Lower leg skin (tissue), 3 donors: Measurements from ENCODE around the gene ERBB2.

Source experiments
- POLR2A ChIP-seq, 2 donors: fragments of 450-650 bp; IDR thresholded peaks; one replicate each; pipeline ENCODE4 v1.6.1; 2016 to 2017; ENCODE audit warnings: antibody characterized with exemption in 2 of 2, mild to moderate bottlenecking in 1 of 2, moderate library complexity in 1 of 2
- TF ChIP-seq, protein P1 (sequence below), 3 donors: fragments of 450-650 bp; IDR thresholded peaks; one replicate each; pipeline ENCODE4 v1.5.1; 2016; ENCODE audit warnings: antibody characterized with exemption in 3 of 3, mild to moderate bottlenecking in 3 of 3, moderate library complexity in 2 of 3

DNA sequence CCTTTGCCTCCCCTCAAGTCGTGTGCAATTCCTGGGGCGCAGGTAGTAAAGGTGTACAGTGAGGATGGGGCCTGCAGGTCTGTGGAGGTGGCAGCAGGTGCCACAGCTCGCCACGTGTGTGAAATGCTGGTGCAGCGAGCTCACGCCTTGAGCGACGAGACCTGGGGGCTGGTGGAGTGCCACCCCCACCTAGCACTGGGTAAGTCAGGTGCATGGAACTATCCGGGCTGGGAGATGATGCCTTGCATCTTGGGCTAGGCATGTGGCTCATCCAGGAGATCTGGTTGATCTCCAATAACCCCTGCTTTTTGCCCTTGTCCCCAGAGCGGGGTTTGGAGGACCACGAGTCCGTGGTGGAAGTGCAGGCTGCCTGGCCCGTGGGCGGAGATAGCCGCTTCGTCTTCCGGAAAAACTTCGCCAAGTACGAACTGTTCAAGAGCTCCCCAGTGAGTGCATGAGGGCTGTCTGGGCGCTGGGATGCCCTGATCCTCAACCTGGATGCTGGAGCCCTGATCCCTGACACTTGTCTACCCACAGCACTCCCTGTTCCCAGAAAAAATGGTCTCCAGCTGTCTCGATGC is 43.1 kb downstream of the ERBB2 start:
- no peak for TF ChIP-seq POLR2A (IDR thresholded peaks at IDR 0.05)
- TF ChIP-seq, protein P1, sequence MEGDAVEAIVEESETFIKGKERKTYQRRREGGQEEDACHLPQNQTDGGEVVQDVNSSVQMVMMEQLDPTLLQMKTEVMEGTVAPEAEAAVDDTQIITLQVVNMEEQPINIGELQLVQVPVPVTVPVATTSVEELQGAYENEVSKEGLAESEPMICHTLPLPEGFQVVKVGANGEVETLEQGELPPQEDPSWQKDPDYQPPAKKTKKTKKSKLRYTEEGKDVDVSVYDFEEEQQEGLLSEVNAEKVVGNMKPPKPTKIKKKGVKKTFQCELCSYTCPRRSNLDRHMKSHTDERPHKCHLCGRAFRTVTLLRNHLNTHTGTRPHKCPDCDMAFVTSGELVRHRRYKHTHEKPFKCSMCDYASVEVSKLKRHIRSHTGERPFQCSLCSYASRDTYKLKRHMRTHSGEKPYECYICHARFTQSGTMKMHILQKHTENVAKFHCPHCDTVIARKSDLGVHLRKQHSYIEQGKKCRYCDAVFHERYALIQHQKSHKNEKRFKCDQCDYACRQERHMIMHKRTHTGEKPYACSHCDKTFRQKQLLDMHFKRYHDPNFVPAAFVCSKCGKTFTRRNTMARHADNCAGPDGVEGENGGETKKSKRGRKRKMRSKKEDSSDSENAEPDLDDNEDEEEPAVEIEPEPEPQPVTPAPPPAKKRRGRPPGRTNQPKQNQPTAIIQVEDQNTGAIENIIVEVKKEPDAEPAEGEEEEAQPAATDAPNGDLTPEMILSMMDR (IDR thresholded peaks at IDR 0.05) = no peak
